ENCODE measurements around the gene AP3D1.
"Not testable (repeated sequence)": the region's sequence is repeated elsewhere in the genome, so short reads cannot be mapped to it uniquely, and the experiment has no call there.

Gene AP3D1

DNA sequence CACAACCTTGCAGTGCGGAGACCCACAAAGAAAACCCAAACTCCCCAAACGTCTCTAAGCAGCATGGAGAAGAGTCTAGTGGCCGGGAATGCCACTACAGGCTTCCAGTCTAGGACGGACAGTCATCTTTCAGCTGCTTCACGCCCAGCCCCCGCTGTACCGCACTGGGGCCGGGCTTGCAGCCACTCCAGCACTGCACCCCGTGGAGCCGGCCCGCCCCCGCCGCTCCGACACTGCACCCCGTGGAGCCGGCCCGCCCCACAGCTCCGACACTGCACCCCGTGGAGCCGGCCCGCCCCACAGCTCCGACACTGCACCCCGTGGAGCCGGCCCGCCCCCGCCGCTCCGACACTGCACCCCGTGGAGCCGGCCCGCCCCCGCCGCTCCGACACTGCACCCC is 23.1 kb downstream of the AP3D1 start:
- DNase-seq (ENCODE audit: low read depth in 3 of 3): not testable (repeated sequence)

GRCh38 chr19:2127758-2128157 is 23.6 kb downstream of the AP3D1 start:
- no peak for DNase-seq (ENCODE audit: low read depth in 3 of 3)

DNA sequence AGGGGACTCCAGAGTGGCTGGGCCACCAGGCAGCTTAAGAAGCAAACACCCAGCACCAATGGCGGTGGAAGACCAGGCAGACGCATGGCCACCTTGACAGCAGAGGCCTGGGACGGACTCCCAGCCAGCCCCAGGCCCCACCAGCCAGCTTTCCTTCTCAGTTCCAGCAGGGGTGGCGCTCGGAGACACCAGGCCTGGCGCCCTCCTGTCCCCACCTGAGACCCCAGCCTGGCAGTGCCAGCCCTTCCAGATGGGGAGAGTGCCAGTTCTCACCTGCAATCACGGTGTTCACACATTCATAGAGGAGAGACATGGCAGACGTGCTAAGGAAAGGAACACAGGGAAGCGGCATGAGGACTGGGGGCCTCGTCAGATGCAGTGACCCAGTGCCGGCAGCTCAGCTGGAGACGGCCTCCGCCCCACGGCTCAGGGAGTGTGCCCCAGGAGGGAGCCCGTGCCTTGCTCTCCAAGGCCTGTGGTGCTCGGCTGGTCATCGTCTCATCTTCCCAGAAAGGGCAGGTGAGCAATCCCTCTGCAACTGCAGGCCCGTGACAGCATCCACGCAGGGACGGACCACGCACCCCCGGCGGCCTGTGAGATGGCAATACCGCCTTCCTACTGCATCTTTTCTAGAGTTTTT is 24.4 kb downstream of the AP3D1 start:
- no peak for DNase-seq (ENCODE audit: low read depth in 3 of 3)

DNA sequence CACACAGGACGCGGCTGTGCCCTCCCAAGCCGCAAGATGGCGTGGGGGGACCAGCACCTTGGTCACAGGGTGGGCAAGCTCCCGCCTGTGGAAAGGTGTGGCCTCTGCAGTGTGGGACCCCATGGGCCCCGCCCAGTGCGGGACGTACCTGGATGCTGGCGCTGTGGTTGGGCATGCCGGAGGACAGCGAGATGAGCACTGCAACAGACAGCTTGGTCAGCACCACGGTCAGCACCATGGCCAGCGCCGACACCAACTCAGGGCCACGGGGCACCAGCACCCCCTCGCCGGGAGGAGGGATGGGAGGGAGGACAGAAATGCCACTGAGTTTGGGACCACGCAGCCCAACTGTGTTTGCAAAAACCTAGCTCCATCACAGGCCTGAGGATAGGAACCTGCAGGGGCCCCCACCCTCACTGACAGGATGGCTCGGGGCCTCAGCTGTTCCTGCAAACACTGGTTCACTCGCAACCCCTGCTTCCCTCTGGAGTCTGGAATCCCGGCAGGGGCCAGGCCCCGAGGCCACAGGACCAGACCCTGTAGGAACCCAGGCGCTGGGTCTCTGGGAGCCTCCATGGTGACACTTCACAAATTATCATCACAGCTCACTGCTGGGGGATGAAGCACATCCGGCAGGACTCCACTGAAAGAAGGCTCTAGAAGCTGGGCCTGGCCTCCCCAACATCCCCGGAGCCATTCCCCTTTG is 27.5 kb downstream of the AP3D1 start:
- DNase-seq (ENCODE audit: low read depth in 3 of 3): no peak

- DNase-seq (ENCODE audit: low read depth in 3 of 3): no peak
Measured at GRCh38 chr19:2122982-2123381, 28.4 kb downstream of the AP3D1 start.

DNA sequence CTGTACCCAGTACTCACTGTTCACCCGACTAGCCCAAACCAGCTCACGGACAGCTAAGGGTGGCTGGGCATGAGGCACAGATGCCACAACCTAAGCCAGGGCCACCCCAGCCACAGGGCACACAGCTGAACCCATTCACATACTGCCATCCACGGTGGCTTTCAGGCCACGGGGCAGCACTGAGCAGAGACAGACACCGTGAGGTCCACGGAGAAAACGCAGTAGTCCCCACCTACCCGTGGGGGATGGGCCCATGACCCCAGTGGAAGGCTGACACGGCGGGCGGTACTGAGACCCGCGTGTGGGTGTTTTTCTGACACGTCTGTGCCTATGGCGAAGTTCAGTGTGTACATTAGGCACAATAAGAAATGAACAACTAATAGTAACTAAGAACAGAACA is 29.1 kb downstream of the AP3D1 start:
- no peak for DNase-seq (ENCODE audit: low read depth in 3 of 3)

DNA sequence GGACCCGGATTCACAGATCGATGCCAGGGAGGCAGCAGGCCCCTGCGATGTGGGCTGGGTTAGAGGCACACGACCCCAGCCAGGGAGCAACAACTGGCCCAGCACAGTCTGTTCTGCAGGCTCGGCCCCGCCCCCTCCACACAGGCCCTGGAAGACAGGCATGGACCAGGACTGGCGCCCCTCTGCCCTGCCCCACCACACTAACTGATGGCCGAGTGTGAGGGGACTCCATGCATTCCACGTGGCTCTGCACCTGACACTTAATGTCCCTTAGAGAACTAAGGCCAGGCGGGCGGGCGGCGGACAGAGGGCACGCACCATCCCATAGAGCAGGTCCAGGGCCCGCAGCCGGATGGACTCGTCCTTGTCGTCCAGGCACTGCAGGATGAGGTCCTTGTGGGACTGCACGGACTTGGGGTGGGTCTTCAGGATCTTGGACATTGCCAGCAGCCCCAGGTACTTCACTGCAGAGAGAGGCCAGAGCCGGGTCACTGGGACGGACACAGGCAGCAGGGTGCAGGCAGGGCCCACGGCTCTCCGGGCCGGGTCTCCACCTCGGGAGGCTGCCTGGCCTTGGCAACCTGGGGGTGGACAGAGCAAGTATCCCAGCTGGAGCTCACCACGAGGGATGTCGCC is 29.8 kb downstream of the AP3D1 start:
- DNase-seq (ENCODE audit: low read depth in 3 of 3): no peak

DNA sequence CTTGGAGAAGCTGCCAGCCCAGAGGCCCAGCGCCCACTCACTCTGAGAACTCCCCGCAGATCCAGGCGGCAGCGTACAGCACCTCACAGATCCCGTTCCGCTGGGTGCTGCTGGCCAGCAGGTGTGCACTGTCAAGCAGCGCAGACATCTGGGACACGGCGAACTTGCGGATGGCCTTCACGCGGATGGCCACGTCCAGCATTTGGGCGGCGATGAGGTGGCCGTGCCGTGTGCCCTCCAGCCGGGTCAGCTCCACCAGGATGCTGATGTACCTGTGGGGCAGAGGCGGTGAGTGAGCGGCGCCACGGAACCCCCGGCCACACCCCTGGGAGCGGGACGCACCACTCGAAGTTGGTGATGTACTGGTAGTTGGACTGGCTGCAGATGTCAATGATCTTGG is 30.5 kb downstream of the AP3D1 start:
- DNase-seq (ENCODE audit: low read depth in 3 of 3): no peak

DNA sequence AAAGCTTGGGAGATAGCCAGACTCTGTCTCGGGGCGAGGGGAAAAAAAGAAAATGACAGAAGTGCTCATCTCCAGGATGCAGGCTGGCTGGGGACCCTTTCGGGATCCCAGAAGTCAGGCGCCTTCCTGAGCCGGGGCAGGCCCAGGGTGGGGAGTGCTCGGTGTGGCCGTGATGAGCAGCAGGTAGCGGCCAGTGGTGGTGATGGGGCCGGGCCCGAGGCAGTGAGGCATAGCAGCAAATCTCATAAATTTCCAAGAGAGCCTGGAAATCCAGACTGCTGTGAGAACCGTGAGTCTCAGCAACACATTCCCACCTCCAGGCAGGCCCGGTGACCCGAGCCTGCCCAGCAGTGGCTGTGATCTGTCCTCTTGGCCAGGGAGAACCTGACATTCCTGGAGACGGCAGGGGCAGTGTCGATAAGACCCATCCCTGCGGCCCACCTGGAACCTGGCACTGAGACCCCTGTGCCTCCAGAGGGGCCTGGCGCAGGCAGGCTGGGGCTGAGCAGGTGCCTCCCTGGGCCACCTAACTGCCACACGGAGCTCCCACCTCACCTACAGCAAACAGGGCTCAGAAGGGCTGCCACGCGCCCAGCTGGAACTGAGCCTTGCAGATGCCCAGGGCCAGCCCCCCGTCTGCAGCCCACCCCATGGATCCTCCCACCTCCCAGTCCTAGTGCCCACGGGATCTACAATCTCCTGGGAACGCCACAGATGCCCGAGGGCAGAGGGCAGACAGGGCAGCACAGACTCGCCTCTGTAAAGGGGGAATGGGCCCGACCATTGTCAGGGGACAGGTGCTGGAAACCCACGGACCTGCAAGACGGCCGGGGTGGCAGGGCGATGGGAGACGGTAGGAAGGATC is 31.2 kb downstream of the AP3D1 start:
- no peak for DNase-seq (ENCODE audit: low read depth in 3 of 3)

GRCh38 chr19:2118438-2118837 is 32.9 kb downstream of the AP3D1 start:
- DNase-seq (ENCODE audit: low read depth in 3 of 3): no peak

- no peak for DNase-seq (ENCODE audit: low read depth in 3 of 3)
Measured at GRCh38 chr19:2117215-2117960, 34.0 kb downstream of the AP3D1 start.

DNA sequence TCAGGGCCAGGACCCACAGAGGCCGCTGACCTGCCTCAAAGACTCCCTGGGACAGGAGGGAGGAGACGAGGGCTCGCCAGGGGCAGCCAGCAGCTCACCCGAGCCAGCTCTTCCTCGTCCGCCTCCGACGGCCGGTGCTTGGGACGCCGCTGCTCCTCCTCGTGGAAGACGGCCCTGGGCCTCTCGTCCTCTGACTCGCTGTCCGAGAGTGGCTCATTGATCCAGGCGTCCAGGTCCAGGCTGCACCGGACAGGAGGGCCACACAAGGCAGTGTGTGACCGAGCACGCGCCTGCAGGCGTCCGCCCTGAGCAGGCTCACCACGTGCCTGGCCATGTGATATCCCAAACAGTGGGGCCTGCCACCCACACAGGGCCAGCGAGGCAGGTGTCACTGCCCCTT is 34.9 kb downstream of the AP3D1 start:
- no peak for DNase-seq (ENCODE audit: low read depth in 3 of 3)

GRCh38 chr19:2115911-2116426 is 35.4 kb downstream of the AP3D1 start:
- no peak for DNase-seq (ENCODE audit: low read depth in 3 of 3)

DNA sequence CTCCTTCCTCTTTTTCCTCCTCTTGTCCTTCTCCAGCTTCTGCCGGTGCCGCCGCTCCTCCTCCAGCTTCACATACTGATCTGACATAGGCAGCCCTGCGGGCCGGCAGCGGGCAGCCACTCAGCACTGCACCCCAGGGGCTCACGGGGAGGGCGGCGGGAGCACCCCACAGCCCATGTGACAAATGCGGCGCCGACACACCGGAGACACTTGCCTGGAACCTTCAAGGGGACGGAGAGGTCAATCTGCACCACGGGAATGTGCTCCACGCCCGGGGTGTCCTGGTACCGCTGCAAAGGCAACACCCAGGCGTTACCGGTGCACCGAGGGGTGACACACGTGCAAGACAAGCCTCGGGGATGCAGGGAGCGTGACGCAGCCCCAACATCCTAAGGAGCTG is 36.0 kb downstream of the AP3D1 start:
- no peak for DNase-seq (ENCODE audit: low read depth in 3 of 3)

GRCh38 chr19:2114821-2115220 is 36.5 kb downstream of the AP3D1 start:
- no peak for DNase-seq (ENCODE audit: low read depth in 3 of 3)

DNA sequence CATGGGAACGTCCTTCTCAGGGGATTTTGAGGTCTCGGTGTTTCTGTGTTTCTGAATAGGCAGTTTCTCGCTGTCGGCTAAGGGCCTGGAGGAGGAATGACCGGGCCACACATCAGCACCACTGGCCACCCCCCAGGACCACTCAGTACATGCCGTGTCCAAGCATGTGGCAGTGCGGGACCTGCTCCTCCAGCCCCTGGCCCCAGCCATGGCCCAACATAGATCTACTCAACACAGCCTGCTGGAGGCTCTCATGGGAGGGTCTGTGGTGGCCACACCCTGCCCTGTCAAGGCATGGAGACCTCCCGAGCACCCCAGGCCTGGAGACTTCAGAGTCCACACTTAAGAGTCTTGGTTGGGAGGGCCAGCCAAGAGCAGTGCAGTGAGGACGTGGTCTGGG is 37.1 kb downstream of the AP3D1 start:
- no peak for DNase-seq (ENCODE audit: low read depth in 3 of 3)

DNA sequence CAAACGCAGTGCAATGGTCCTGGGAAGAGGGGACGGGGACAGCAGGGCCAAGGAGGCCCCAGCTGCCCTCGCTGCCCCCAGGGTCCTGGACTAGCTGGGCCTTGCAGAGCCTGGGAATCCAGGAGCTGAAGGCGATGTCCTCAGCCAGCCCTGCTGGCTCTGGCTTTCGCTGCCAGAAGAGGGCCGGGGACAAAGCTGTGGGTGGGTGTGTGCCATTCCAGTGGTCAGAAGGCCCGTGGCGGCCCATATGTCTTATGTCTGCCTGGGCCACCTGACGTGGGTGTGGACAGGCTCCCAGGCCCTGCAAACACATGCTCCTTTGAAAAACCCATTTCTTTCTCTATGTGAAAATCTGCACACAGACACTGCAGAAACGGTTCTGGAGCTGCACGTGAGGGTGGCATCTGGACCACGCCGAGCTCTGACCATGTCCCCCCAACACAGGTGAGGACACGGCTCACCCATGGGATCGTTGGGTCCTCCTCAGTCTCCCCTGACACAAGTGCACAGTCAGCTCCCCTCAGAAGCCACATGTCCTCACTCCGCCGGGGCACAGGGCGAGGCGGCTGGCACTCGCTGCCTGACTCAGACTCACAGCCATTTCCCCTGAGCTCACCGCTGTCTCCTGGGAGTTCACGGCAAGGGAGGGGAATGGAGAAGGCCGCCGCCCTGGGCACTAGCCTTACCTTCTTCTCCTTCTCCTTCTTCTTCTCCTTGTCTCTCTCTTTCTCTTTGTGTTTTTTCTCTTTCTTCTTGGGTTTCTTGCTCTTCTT is 37.7 kb downstream of the AP3D1 start:
- DNase-seq (ENCODE audit: low read depth in 3 of 3): no peak

GRCh38 chr19:2112516-2113320 is 38.6 kb downstream of the AP3D1 start:
- no peak for DNase-seq (ENCODE audit: low read depth in 3 of 3)

DNA sequence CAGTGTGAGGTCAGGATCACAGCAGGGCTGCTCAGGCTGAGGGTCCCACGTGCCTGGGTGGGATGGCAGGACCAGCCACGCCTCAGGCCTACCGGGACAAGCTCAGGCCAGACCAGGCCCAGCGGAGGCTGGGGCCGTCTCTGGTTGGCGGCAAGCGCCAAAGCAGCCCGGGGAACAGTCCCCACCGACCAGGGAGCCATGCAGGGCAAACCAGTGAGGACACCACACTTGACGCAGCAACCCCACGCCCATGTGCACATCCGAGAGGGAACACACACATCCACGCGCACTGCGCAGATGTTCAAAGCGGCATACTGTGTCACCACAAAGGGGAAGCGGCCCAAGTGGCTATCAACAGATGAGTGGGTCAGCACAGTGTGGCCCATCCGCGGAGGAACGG is 39.5 kb downstream of the AP3D1 start:
- DNase-seq (ENCODE audit: low read depth in 3 of 3): no peak

DNA sequence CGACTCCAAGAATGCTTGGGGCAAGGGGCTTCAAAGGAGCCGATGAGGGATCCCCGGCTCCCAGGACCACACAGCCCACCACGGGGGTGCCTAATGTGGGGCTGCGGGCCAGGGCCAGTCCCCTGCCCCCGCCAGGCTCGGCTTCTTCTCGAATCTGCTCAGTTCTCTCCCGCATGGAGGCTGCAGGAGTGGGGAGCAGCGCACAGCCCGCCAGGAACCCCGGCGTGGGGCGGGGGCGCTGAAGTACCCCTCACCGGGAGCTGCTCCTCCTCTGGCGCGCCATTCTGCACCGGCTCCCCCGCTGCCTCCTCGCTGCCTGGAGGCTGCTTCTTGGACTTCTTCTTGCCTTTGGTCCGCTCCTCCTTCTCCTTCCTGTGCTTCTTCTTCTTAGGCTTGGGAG is 39.9 kb downstream of the AP3D1 start:
- DNase-seq (ENCODE audit: low read depth in 3 of 3): no peak

All from stimulated activated CD4-positive, alpha-beta T cell treated with anti-CD3 and anti-CD28 coated beads, TNF-alpha, amount 100 ng/mL, for 4 hours (primary cell).